HL-60 (cell line): ENCODE results near the gene GRAMD4.

Experiments used
- CTCF ChIP-seq: IDR thresholded peaks from one replicate; pipeline ENCODE4 v1.5.1; 2011; ENCODE audit warnings: low read length, control low read depth, inconsistent platforms; ENCODE audit not compliant: insufficient read depth
- POLR2AphosphoS5 ChIP-seq: IDR thresholded peaks from 2 replicates; pipeline ENCODE4 v1.6.1; 2012; ENCODE audit warnings: low read depth

- no peak for TF ChIP-seq CTCF
- TF ChIP-seq POLR2AphosphoS5, result no peak; the same call in 1 of the 2 replicates
Observed at GRCh38 chr22:46671824-46672432, 51.7 kb downstream of the GRAMD4 start.
